OCI-LY7 (cell line): ENCODE data around the gene MYMK. TPM values are rescaled to one million over a fixed set of nuclear protein-coding genes. Genes with fewer than 3 reads are reported as not detected.

Source experiments
- BruUV-seq: library from RNA; stranded (reverse); fragments of 400-500 nt; replicated peaks from 2 replicates; lab custom pipeline; 2021; lab: Mats Ljungman, UMichigan
- CTCF ChIA-PET: fragments of 300-600 bp; sonication (Branson Sonifier 250); formaldehyde crosslinking; loops from one replicate; lab custom pipeline; 2022; ENCODE audit warnings: antibody characterized with exemption; ENCODE audit not compliant: unreplicated experiment; lab: Charles Lee
- POLR2A ChIA-PET: fragments of 300-600 bp; sonication (Branson Sonifier 250); formaldehyde crosslinking; loops from one replicate; lab custom pipeline; 2022; ENCODE audit warnings: antibody characterized with exemption; lab: Charles Lee
- DNase-seq: peaks from one replicate; pipeline ENCODE4 v3.0.0-alpha.2; 2015; ENCODE audit warnings: low spot score
- H2AFZ ChIP-seq: fragments of 200-600 bp; sonication (generic), shearing (Covaris generic); 2 replicates; pipeline ENCODE4 v1.6.1; 2014; ENCODE audit warnings: mild to moderate bottlenecking, antibody characterized with exemption, low read length, moderate library complexity
- H3K27ac ChIP-seq: fragments of 200-600 bp; sonication (generic); 2 replicates; pipeline ENCODE4 v1.5.1; 2014; ENCODE audit warnings: mixed run types, low read depth, mild to moderate bottlenecking, moderate library complexity, low read length, inconsistent platforms; ENCODE audit not compliant: poor library complexity, severe bottlenecking
- H3K36me3 ChIP-seq: fragments of 200-600 bp; sonication (generic); 2 replicates; pipeline ENCODE4 v1.6.1; 2014; ENCODE audit warnings: mild to moderate bottlenecking, antibody characterized with exemption, low read length, moderate library complexity, mixed read lengths; ENCODE audit not compliant: insufficient read depth
- H3K4me1 ChIP-seq: fragments of 200-600 bp; sonication (generic); 2 replicates; pipeline ENCODE4 v1.5.1; 2014; ENCODE audit warnings: mild to moderate bottlenecking, low read length; ENCODE audit not compliant: insufficient read depth, poor library complexity, severe bottlenecking
- H3K4me2 ChIP-seq: fragments of 200-600 bp; sonication (generic); 2 replicates; pipeline ENCODE4 v1.6.1; 2014; ENCODE audit warnings: mild to moderate bottlenecking, low read length
- H3K4me3 ChIP-seq: fragments of 200-600 bp; sonication (generic); 2 replicates; pipeline ENCODE4 v1.5.1; 2014; ENCODE audit warnings: mild to moderate bottlenecking, low read depth, low read length; ENCODE audit not compliant: poor library complexity, severe bottlenecking
- H3K79me2 ChIP-seq: fragments of 200-600 bp; sonication (generic); 2 replicates; pipeline ENCODE4 v1.6.1; 2016; ENCODE audit warnings: low read depth, mild to moderate bottlenecking, low read length, moderate library complexity, mixed read lengths; ENCODE audit not compliant: insufficient read depth
- H3K9me2 ChIP-seq: fragments of 200-600 bp; sonication (generic); 2 replicates; pipeline ENCODE4 v1.6.1; 2016; ENCODE audit warnings: mild to moderate bottlenecking, low read length, mixed read lengths; ENCODE audit not compliant: insufficient read depth
- H3K9me3 ChIP-seq: fragments of 200-600 bp; sonication (generic); 2 replicates; pipeline ENCODE4 v1.6.1; 2014; ENCODE audit warnings: mild to moderate bottlenecking, mixed run types, low read length, mixed read lengths
- H4K20me1 ChIP-seq: fragments of 200-600 bp; sonication (generic); 2 replicates; pipeline ENCODE4 v1.6.1; 2014; ENCODE audit warnings: mild to moderate bottlenecking, antibody characterized with exemption, low read length, moderate library complexity, mixed read lengths; ENCODE audit not compliant: insufficient read depth
- CTCF ChIP-seq: fragments of 200-600 bp; sonication (generic); conservative IDR thresholded peaks from 2 replicates; pipeline ENCODE4 v1.5.1; 2014; ENCODE audit warnings: mild to moderate bottlenecking, antibody characterized with exemption, low read length, moderate library complexity, mixed read lengths
- EZH2phosphoT487 ChIP-seq: fragments of 200-600 bp; sonication (generic); IDR thresholded peaks from 2 replicates; pipeline ENCODE4 v1.6.1; 2018; ENCODE audit warnings: low read depth, borderline replicate concordance, mild to moderate bottlenecking, mixed run types, antibody characterized with exemption, low read length, moderate library complexity, mixed read lengths
- intact Hi-C: fragments of 100-400 bp; cut with micrococcal nuclease; formaldehyde crosslinking; loops from one replicate; pipeline ENCODE4 v1.10.0; 2022; ENCODE audit not compliant: unreplicated experiment
- total RNA-seq, 2 experiments: library from RNA; depleted of rRNA in 1 of 2; stranded (reverse); fragments of >200 nt in 1 of 2; shearing (Covaris generic) in 1 of 2; gene quantifications; 2 replicates each; pipeline ENCODE4 v1.2.3, GENCODE V29; 2014 to 2022

The MYMK gene
- total RNA-seq, 2 experiments from 2014 or later = not detected

- no peaks in the 10 kb centered on the region for H3K36me3 ChIP-seq
- intact Hi-C loops = no loop called here
- no peaks in the 10 kb centered on the region for H3K9me2 ChIP-seq
- H3K79me2 ChIP-seq = no peaks in the 10 kb centered on the region
- H2AFZ ChIP-seq = no peak overlapping the region
- ChIA-PET CTCF (interaction anchor here (0.7 kb wide), 1 partner anchor 310 kb away, joined by 4 read pairs; no protein-coding TSS in a partner anchor), POLR2A (no interaction called here)
- peaks cover 3% of the 10 kb centered on the region for H3K4me1 ChIP-seq
- H3K4me3 ChIP-seq = no peak overlapping the region
- TF ChIP-seq CTCF (no peak), EZH2phosphoT487 (no peak)
- no peak overlapping the region for H3K27ac ChIP-seq
- DNase-seq = no peak
- no peak overlapping the region for H3K4me2 ChIP-seq
- no peaks in the 10 kb centered on the region for H3K9me3 ChIP-seq
- no TSS peak for BruUV-seq
- H4K20me1 ChIP-seq = no peaks in the 10 kb centered on the region
Observed at GRCh38 chr9:133490865-133491655, 33.7 kb downstream of the MYMK start.

- no peaks in the 10 kb centered on the region for H3K9me2 ChIP-seq
- intact Hi-C loops = no loop called here
- H3K79me2 ChIP-seq = no peaks in the 10 kb centered on the region
- no TSS peak for BruUV-seq
- POLR2A ChIA-PET = no interaction called here
- no peak for DNase-seq
- H3K4me2 ChIP-seq = no peak overlapping the region
- no peaks in the 10 kb centered on the region for H3K36me3 ChIP-seq
- peaks cover 11% of the 10 kb centered on the region for H3K4me1 ChIP-seq
- TF ChIP-seq CTCF (no peak), EZH2phosphoT487 (no peak)
- CTCF ChIA-PET = interaction anchor here (0.7 kb wide), 1 partner anchor 309 kb away, joined by 4 read pairs; no protein-coding TSS in a partner anchor
- no peaks in the 10 kb centered on the region for H3K9me3 ChIP-seq
- no peak overlapping the region for H2AFZ ChIP-seq
- H3K4me3 ChIP-seq = no peak overlapping the region
- no peaks in the 10 kb centered on the region for H4K20me1 ChIP-seq
- H3K27ac ChIP-seq = no peak overlapping the region
Observed at GRCh38 chr9:133490201-133490681, 34.5 kb downstream of the MYMK start.
